DOHH2 (cell line): Measurements from ENCODE around the gene GPSM3.

ENCODE experiments used
- H3F3A ChIP-seq: fragments of 200-600 bp; sonication (generic), shearing (Covaris generic); 2 replicates; pipeline ENCODE4 v1.6.0; 2016; ENCODE audit warnings: antibody characterized with exemption, mild to moderate bottlenecking; ENCODE audit not compliant: control insufficient read depth, insufficient read depth
- H3K27ac ChIP-seq: fragments of 200-600 bp; sonication (generic); 2 replicates; pipeline ENCODE4 v1.5.1; 2014; ENCODE audit warnings: low read depth, mild to moderate bottlenecking, low read length, moderate library complexity
- H3K27me3 ChIP-seq: fragments of 200-600 bp; sonication (generic); 2 replicates; pipeline ENCODE4 v1.6.1; 2014; ENCODE audit warnings: mild to moderate bottlenecking, low read length, mixed read lengths; ENCODE audit not compliant: control insufficient read depth
- H3K36me3 ChIP-seq: fragments of 200-600 bp; sonication (generic); 2 replicates; pipeline ENCODE4 v1.6.1; 2014; ENCODE audit warnings: mild to moderate bottlenecking, low read length, moderate library complexity, mixed read lengths; ENCODE audit not compliant: control insufficient read depth
- H3K4me1 ChIP-seq: fragments of 200-600 bp; sonication (generic); 2 replicates; pipeline ENCODE4 v1.6.1; 2014; ENCODE audit warnings: mild to moderate bottlenecking, low read length, mixed read lengths; ENCODE audit not compliant: control insufficient read depth
- H3K4me2 ChIP-seq: fragments of 200-600 bp; sonication (generic); 2 replicates; pipeline ENCODE4 v1.6.0; 2014; ENCODE audit warnings: mild to moderate bottlenecking, low read length, moderate library complexity
- H3K4me3 ChIP-seq: fragments of 200-600 bp; sonication (generic); 2 replicates; pipeline ENCODE4 v1.5.1; 2014; ENCODE audit warnings: mild to moderate bottlenecking, low read length, mixed read lengths
- H3K79me2 ChIP-seq: fragments of 200-600 bp; sonication (generic); 2 replicates; pipeline ENCODE4 v1.6.1; 2014; ENCODE audit warnings: mild to moderate bottlenecking, low read length, mixed read lengths; ENCODE audit not compliant: control insufficient read depth
- H3K9me2 ChIP-seq: fragments of 200-600 bp; sonication (generic); replicated peaks from 2 replicates; pipeline ENCODE4 v1.6.1; 2014; ENCODE audit warnings: mild to moderate bottlenecking, low read length, mixed read lengths; ENCODE audit not compliant: control insufficient read depth
- H3K9me3 ChIP-seq: fragments of 200-600 bp; sonication (generic); 2 replicates; pipeline ENCODE4 v1.6.1; 2014; ENCODE audit warnings: antibody characterized with exemption, low read length, mixed read lengths; ENCODE audit not compliant: control insufficient read depth, insufficient read depth
- H4K20me1 ChIP-seq: fragments of 200-600 bp; sonication (generic); 2 replicates; pipeline ENCODE4 v1.6.0; 2014; ENCODE audit warnings: low read depth, mild to moderate bottlenecking, antibody characterized with exemption, low read length, moderate library complexity; ENCODE audit not compliant: control insufficient read depth, insufficient read depth
- EZH2phosphoT487 ChIP-seq: fragments of 200-600 bp; sonication (generic); IDR thresholded peaks from 2 replicates; pipeline ENCODE4 v1.6.1; 2017; ENCODE audit warnings: borderline replicate concordance, mild to moderate bottlenecking, antibody characterized with exemption, low read length, moderate library complexity, mixed read lengths
- TF ChIP-seq, protein P1 (sequence below): fragments of 200-600 bp; sonication (generic); IDR thresholded peaks from one replicate; pipeline ENCODE4 v1.5.1; 2014; ENCODE audit warnings: antibody characterized with exemption, mild to moderate bottlenecking, low read depth, low read length; ENCODE audit not compliant: poor library complexity, severe bottlenecking

The GPSM3 gene

DNA sequence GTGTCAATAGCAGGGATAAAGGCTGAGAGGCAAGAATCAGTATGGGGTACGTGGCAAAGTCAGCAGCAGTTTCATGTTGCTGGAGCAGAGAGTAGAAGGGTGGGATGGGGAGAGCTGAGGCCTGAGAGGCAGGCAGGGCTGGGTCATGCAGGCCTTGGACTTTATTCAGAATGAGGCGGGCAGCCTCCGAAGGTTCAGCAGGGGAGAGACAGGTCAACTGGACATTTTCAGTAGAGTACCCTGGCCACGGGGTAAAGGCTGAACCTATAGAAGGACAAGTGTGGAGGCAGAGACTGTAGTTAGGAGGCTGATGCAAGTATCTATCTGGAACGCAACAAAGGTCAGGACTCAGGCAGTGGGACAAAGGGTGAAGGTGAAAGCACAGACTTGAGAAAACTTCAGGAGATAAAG, 17.8 kb upstream of the GPSM3 start:
- Histone ChIP-seq H3F3A (0 out of 2 replicates have a peak, but pooled peaks cover 3% of the 10 kb centered on the region), H3K9me2 (no peaks in the 10 kb centered on the region), H3K27me3 (no peaks in the 10 kb centered on the region), H3K36me3 (no peaks in the 10 kb centered on the region), H3K9me3 (no peaks in the 10 kb centered on the region), H3K79me2 (no peaks in the 10 kb centered on the region), H3K4me3 (no peak overlapping the region), H3K4me1 (peaks cover 18% of the 10 kb centered on the region), H4K20me1 (no peaks in the 10 kb centered on the region), H3K27ac (no peak overlapping the region), H3K4me2 (no peak overlapping the region)
- TF ChIP-seq EZH2phosphoT487 = no peak
- TF ChIP-seq, protein P1, sequence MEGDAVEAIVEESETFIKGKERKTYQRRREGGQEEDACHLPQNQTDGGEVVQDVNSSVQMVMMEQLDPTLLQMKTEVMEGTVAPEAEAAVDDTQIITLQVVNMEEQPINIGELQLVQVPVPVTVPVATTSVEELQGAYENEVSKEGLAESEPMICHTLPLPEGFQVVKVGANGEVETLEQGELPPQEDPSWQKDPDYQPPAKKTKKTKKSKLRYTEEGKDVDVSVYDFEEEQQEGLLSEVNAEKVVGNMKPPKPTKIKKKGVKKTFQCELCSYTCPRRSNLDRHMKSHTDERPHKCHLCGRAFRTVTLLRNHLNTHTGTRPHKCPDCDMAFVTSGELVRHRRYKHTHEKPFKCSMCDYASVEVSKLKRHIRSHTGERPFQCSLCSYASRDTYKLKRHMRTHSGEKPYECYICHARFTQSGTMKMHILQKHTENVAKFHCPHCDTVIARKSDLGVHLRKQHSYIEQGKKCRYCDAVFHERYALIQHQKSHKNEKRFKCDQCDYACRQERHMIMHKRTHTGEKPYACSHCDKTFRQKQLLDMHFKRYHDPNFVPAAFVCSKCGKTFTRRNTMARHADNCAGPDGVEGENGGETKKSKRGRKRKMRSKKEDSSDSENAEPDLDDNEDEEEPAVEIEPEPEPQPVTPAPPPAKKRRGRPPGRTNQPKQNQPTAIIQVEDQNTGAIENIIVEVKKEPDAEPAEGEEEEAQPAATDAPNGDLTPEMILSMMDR = no peak

DNA sequence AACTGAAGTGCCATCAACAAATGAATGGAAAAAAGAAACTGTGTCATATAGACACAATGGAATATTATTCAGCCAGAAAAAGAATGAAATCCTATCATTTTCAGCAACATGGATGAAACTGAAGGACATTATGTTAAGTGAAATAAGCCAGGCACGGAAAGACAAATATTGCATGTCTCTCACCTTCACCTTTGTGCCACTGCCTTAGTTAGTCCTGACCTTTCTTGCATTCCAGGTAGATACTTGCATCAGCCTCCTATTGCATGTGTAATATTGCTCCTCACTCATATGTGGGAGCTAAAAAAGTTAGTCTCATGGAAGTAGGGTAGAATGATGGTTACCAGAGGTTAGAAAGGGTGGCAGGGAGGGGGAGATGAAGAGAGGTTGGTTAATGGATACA, 16.6 kb upstream of the GPSM3 start:
- H3K4me1 ChIP-seq = peaks cover 16% of the 10 kb centered on the region

DNA sequence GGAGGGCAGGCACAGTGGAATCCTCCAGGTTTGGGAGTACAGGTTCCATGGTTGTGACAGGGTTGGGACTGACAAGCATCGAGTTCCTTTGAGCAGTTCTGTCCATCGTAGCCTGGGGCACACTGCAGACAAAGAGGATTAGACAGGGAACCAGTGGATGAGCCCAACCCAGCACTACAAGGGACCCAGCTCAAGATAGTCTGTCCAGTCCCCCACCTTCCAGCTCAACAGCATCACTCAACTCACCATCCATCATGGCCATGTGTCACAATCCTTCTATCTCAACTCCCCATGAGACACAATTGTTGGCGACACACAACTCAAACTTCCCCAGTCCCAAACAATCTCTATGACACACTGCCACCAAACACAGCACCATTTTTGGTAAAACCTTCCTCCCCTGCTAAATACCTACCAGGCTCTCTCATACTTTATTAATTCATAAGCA, 11.8 kb upstream of the GPSM3 start:
- no peaks in the 10 kb centered on the region for H3K9me3 ChIP-seq
- no peak overlapping the region for H3K4me2 ChIP-seq
- no peaks in the 10 kb centered on the region for H4K20me1 ChIP-seq
- peaks cover 13% of the 10 kb centered on the region for H3K4me1 ChIP-seq
- TF ChIP-seq, protein P1 = no peak
- TF ChIP-seq EZH2phosphoT487 = no peak
- H3K79me2 ChIP-seq = no peaks in the 10 kb centered on the region
- H3K9me2 ChIP-seq = no peaks in the 10 kb centered on the region
- no peak overlapping the region for H3K27ac ChIP-seq
- 0 out of 2 replicates have a peak, but pooled peaks cover 3% of the 10 kb centered on the region for H3F3A ChIP-seq
- no peaks in the 10 kb centered on the region for H3K36me3 ChIP-seq
- no peak overlapping the region for H3K4me3 ChIP-seq
- H3K27me3 ChIP-seq = no peaks in the 10 kb centered on the region

More for the DNA sequence above, 16.6 kb upstream of the GPSM3 start:
- no peaks in the 10 kb centered on the region for H3K27me3 ChIP-seq
- H3K9me2 ChIP-seq = no peaks in the 10 kb centered on the region
- no peak overlapping the region for H3K27ac ChIP-seq
- H3K4me3 ChIP-seq = no peak overlapping the region
- H4K20me1 ChIP-seq = no peaks in the 10 kb centered on the region
- H3K4me2 ChIP-seq = no peak overlapping the region
- H3K79me2 ChIP-seq = no peaks in the 10 kb centered on the region
- TF ChIP-seq, protein P1 = no peak
- TF ChIP-seq EZH2phosphoT487 = no peak
- H3F3A ChIP-seq = 0 out of 2 replicates have a peak, but pooled peaks cover 3% of the 10 kb centered on the region
- H3K9me3 ChIP-seq = no peaks in the 10 kb centered on the region
- no peaks in the 10 kb centered on the region for H3K36me3 ChIP-seq
